HCT116 (cell line): ENCODE results near the gene NXPH2. TPM values are rescaled to one million over a fixed set of nuclear protein-coding genes. Genes with fewer than 3 reads are reported as not detected.

Experiments
- ATAC-seq: fragments of 200-7000 bp; cut with Tn5 transposase; 2 replicates; pipeline ENCODE4 v1.9.1; 2020; ENCODE audit warnings: mild to moderate bottlenecking, moderate library complexity
- BruUV-seq: library from RNA; stranded (reverse); fragments of 400-500 nt; replicated peaks from 2 replicates; lab custom pipeline; 2021; lab: Mats Ljungman, UMichigan
- CTCF ChIA-PET: fragments of 300-600 bp; sonication (Branson Sonifier 250); formaldehyde crosslinking; loops from one replicate; lab custom pipeline; 2021; ENCODE audit warnings: antibody characterized with exemption; lab: Charles Lee
- POLR2A ChIA-PET: fragments of 300-600, 350-600 bp; sonication (Branson Sonifier 250); formaldehyde crosslinking; loops from one replicate; lab custom pipeline; 2021; ENCODE audit warnings: antibody characterized with exemption; lab: Charles Lee
- RAD21 ChIA-PET, 2 experiments: fragments of 300-600 bp; sonication (Branson Sonifier 250); formaldehyde crosslinking; loops; one replicate each; lab custom pipeline; 2023; ENCODE audit warnings: low total read pairs in 2 of 2; ENCODE audit not compliant: uncharacterized antibody in 2 of 2, unreplicated experiment in 2 of 2, low non-redundant PET in 1 of 2; lab: Charles Lee
- DNase-seq: peaks from one replicate; pipeline ENCODE4 v3.0.0-alpha.2; 2010; ENCODE audit warnings: low read depth, low spot score
- H2AFZ ChIP-seq: fragments of 200-600 bp; shearing (Covaris generic), sonication (generic); 2 replicates; pipeline ENCODE4 v1.6.1; 2017; ENCODE audit warnings: low read depth, mixed run types, mixed read lengths, antibody characterized with exemption, low read length; ENCODE audit not compliant: poor library complexity, severe bottlenecking
- H3K27ac ChIP-seq: 2 replicates; pipeline ENCODE4 v1.5.1; 2012; ENCODE audit warnings: low read depth, low read length
- H3K27me3 ChIP-seq: fragments of 200-600 bp; sonication (generic); 2 replicates; pipeline ENCODE4 v1.6.1; 2016; ENCODE audit warnings: mixed run types, low read length, mixed read lengths; ENCODE audit not compliant: insufficient read depth
- H3K36me3 ChIP-seq, 2 experiments: fragments of 200-500 bp in 1 of 2; fragments of 200-600 bp in 1 of 2; sonication (Bioruptor generic) in 1 of 2; sonication (generic) in 1 of 2; 2 replicates each; pipeline versions ENCODE4 v1.5.1 to v1.6.1; 2014 to 2016; ENCODE audit warnings: low read length in 2 of 2, inconsistent platforms in 1 of 2, mixed read lengths in 1 of 2, mixed run types in 1 of 2; ENCODE audit not compliant: insufficient read depth in 2 of 2, control insufficient read depth in 1 of 2
- H3K4me1 ChIP-seq, 2 experiments: fragments of 200-600 bp in 1 of 2; sonication (generic) in 1 of 2; 2 replicates each; pipeline versions ENCODE4 v1.5.1 to v1.6.1; 2012 to 2017; ENCODE audit warnings: low read length in 2 of 2, inconsistent platforms in 1 of 2, mild to moderate bottlenecking in 1 of 2, mixed read lengths in 1 of 2, mixed run types in 1 of 2, moderate library complexity in 1 of 2; ENCODE audit not compliant: insufficient read depth in 2 of 2, control insufficient read depth in 1 of 2
- H3K4me2 ChIP-seq: fragments of 200-600 bp; sonication (generic); 2 replicates; pipeline ENCODE4 v1.6.1; 2017; ENCODE audit warnings: mixed run types, low read length, mixed read lengths
- H3K4me3 ChIP-seq, 2 experiments: fragments of 200-600 bp in 1 of 2; sonication (generic) in 1 of 2; replicated peaks in 1 of 2; 2 replicates each; pipeline ENCODE4 v1.5.1; 2011 to 2016; ENCODE audit warnings: low read length in 2 of 2, control low read depth in 1 of 2, low read depth in 1 of 2, mild to moderate bottlenecking in 1 of 2, mixed read lengths in 1 of 2, mixed run types in 1 of 2
- H3K79me2 ChIP-seq: fragments of 200-600 bp; sonication (generic); 2 replicates; pipeline ENCODE4 v1.6.1; 2017; ENCODE audit warnings: mild to moderate bottlenecking, mixed run types, low read length, moderate library complexity, mixed read lengths; ENCODE audit not compliant: insufficient read depth
- H3K9ac ChIP-seq: fragments of 200-600 bp; sonication (generic); 2 replicates; pipeline ENCODE4 v1.6.1; 2016; ENCODE audit warnings: low read length, mixed read lengths
- H3K9me2 ChIP-seq: fragments of 200-600 bp; sonication (generic), shearing (Covaris generic); 2 replicates; pipeline ENCODE4 v1.6.1; 2017; ENCODE audit warnings: mixed run types, mild to moderate bottlenecking, moderate library complexity; ENCODE audit not compliant: insufficient read depth
- H3K9me3 ChIP-seq, 2 experiments: fragments of 200-500 bp in 1 of 2; fragments of 200-600 bp in 1 of 2; sonication (Bioruptor generic) in 1 of 2; sonication (generic) in 1 of 2; 2 replicates each; pipeline ENCODE4 v1.6.1; 2014 to 2017; ENCODE audit warnings: low read length in 2 of 2, mixed read lengths in 2 of 2, inconsistent platforms in 1 of 2, low read depth in 1 of 2, mild to moderate bottlenecking in 1 of 2, mixed run types in 1 of 2, moderate library complexity in 1 of 2; ENCODE audit not compliant: control insufficient read depth in 1 of 2, insufficient read depth in 1 of 2
- H4K20me1 ChIP-seq: fragments of 200-600 bp; sonication (generic), shearing (Covaris generic); 2 replicates; pipeline ENCODE4 v1.6.1; 2017; ENCODE audit warnings: mixed run types, mild to moderate bottlenecking, moderate library complexity; ENCODE audit not compliant: insufficient read depth
- CBX3 ChIP-seq: IDR thresholded peaks from 2 replicates; pipeline ENCODE4 v1.6.1; 2012; ENCODE audit warnings: low read depth
- CEBPB ChIP-seq: IDR thresholded peaks from 2 replicates; pipeline ENCODE4 v1.6.1; 2012; ENCODE audit warnings: low read depth
- ELF1 ChIP-seq: IDR thresholded peaks from 2 replicates; pipeline ENCODE4 v1.6.1; 2012; ENCODE audit warnings: low read depth, borderline replicate concordance
- EZH2 ChIP-seq: fragments of 200-600 bp; sonication (generic); IDR thresholded peaks from 2 replicates; pipeline ENCODE4 v1.6.1; 2017; ENCODE audit warnings: antibody characterized with exemption, mixed run types
- FOSL1 ChIP-seq: IDR thresholded peaks from 2 replicates; pipeline ENCODE4 v1.6.1; 2012; ENCODE audit warnings: low read depth
- MAX ChIP-seq: IDR thresholded peaks from 2 replicates; pipeline ENCODE4 v1.6.1; 2012
- REST ChIP-seq: IDR thresholded peaks from 2 replicates; pipeline ENCODE4 v1.6.1; 2012; ENCODE audit warnings: low read depth
- SIN3A ChIP-seq: IDR thresholded peaks from 2 replicates; pipeline ENCODE4 v1.6.1; 2012; ENCODE audit warnings: low read depth
- ZNF274 ChIP-seq: fragments of 200-500 bp; sonication (Bioruptor generic); IDR thresholded peaks from 2 replicates; pipeline ENCODE4 v1.6.1; 2014; ENCODE audit warnings: mild to moderate bottlenecking, low read depth, low read length, inconsistent platforms
- intact Hi-C: fragments of 100-400 bp; cut with micrococcal nuclease; formaldehyde crosslinking; loops from 2 replicates; pipeline ENCODE4 v1.10.0; 2022
- total RNA-seq: library from RNA; stranded (reverse); gene quantifications from one replicate; pipeline ENCODE4 v1.2.1, GENCODE V29; 2021; ENCODE audit not compliant: unreplicated experiment

NXPH2 gene
- total RNA-seq, 1 experiment from 2014 or later: not detected

GRCh38 chr2:138782383-138782782 lies 2.2 kb upstream of the NXPH2 start (continued):
- no peak for TF ChIP-seq CBX3

- Histone ChIP-seq H4K20me1 (no peaks in the 10 kb centered on the region), H3K9ac (no peak overlapping the region), H3K79me2 (no peaks in the 10 kb centered on the region), H3K4me1 (no peaks in the 10 kb centered on the region), H3K27ac (no peak overlapping the region), H2AFZ (no peak overlapping the region), H3K27me3 (no peaks in the 10 kb centered on the region), H3K4me3 (no peak overlapping the region), H3K9me3 (no peaks in the 10 kb centered on the region), H3K36me3 (no peaks in the 10 kb centered on the region), H3K9me2 (no peaks in the 10 kb centered on the region), H3K4me2 (no peak overlapping the region)
- no peak for TF ChIP-seq FOSL1
- TF ChIP-seq SIN3A: no peak
- TF ChIP-seq CEBPB: no peak
- TF ChIP-seq ELF1: no peak
- no peak for TF ChIP-seq REST
- TF ChIP-seq ZNF274: no peak
- TF ChIP-seq EZH2: no peak
- no peak for TF ChIP-seq MAX
- BruUV-seq: no TSS peak
- ATAC-seq (no peak), DNase-seq (no peak)
- ChIA-PET POLR2A (no interaction called here), CTCF (no interaction called here), RAD21 (no interaction called here)
- intact Hi-C loops: loop anchor here (10.0 kb wide), 1 partner anchor 666 kb away; no protein-coding TSS in a partner anchor
Measured at GRCh38 chr2:138780908-138781307, 718 bp upstream of the NXPH2 start.
